BLaER1 (cell line): ENCODE data around the gene NR3C1.
"Not testable (repeated sequence)": the region's sequence is repeated elsewhere in the genome, so short reads cannot be mapped to it uniquely, and the experiment has no call there.

Experiments
- H3K27ac ChIP-seq: shearing (Covaris generic); formaldehyde crosslinking; 2 replicates; pipeline ENCODE4 v1.8.1; 2022
- H3K27me3 ChIP-seq: shearing (Covaris generic); formaldehyde crosslinking; 2 replicates; pipeline ENCODE4 v1.8.1; 2022
- H3K36me3 ChIP-seq: shearing (Covaris generic); formaldehyde crosslinking; 2 replicates; pipeline ENCODE4 v1.8.1; 2022
- H3K4me1 ChIP-seq: shearing (Covaris generic); formaldehyde crosslinking; 2 replicates; pipeline ENCODE4 v1.8.1; 2022
- H3K4me2 ChIP-seq: shearing (Covaris generic); formaldehyde crosslinking; 2 replicates; pipeline ENCODE4 v1.8.1; 2022
- H3K4me3 ChIP-seq: shearing (Covaris generic); formaldehyde crosslinking; 2 replicates; pipeline ENCODE4 v1.8.1; 2022
- H3K9ac ChIP-seq: shearing (Covaris generic); formaldehyde crosslinking; 2 replicates; pipeline ENCODE4 v1.8.1; 2022
- H3K9me3 ChIP-seq: shearing (Covaris generic); formaldehyde crosslinking; 2 replicates; pipeline ENCODE4 v1.8.1; 2022
- H4K20me1 ChIP-seq: shearing (Covaris generic); formaldehyde crosslinking; 2 replicates; pipeline ENCODE4 v1.8.1; 2022
- Cebpa-rat ChIP-seq: shearing (Covaris generic); IDR thresholded peaks from 2 replicates; pipeline ENCODE4 v1.8.1; 2022

NR3C1 gene

GRCh38 chr5:143341807-143342570 is 61.5 kb downstream of the NR3C1 start:
- H3K4me1 ChIP-seq = peaks cover 10% of the 10 kb centered on the region; the same call in 1 of the 2 replicates
- H3K4me3 ChIP-seq = no peak overlapping the region
- H3K9me3 ChIP-seq = no peaks in the 10 kb centered on the region
- no peak overlapping the region for H3K4me2 ChIP-seq
- H4K20me1 ChIP-seq = peaks cover 100% of the 10 kb centered on the region
- H3K27me3 ChIP-seq = no peaks in the 10 kb centered on the region
- no peak overlapping the region for H3K27ac ChIP-seq
- peaks cover 52% of the 10 kb centered on the region for H3K36me3 ChIP-seq
- no peak overlapping the region for H3K9ac ChIP-seq
- no peak for TF ChIP-seq Cebpa-rat

DNA sequence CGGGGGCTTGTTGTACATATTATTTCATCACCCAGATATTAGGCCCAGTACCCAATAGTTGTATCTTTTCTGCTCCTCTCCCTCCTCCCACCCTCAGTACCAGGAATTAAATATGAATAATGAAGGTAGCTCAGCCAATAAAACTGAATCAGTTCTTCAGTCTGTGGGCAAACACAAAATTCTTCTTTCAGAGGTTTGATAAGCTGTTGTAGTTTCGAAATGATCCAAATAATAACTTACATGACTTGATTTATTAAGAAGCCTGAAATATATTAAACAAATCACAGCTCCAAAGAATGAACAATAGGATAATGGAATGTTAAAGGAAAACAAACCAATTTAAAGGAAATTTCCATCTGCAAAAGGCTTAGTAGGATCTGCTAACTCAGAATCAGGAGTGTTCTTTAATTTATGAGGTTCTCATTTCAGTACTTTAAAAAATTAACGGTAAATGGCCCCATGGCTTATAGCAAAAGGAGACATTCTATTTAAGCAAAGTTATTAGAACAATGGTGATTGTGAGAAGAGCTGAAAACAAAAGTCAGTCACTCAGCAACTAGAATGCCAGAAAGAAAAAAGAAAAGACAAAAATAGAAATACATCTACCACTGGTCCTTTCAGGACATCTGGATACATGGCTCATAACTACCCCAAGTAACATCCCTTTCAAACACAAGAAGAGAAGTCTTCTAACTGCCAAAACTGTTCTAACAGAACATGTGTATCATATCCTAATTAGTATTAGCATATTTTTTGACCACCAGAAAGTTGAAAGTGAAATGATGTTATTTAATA is 62.4 kb downstream of the NR3C1 start:
- Histone ChIP-seq H3K27me3 (no peaks in the 10 kb centered on the region), H3K4me2 (no peak overlapping the region), H3K9ac (no peak overlapping the region), H3K36me3 (peaks cover 59% of the 10 kb centered on the region), H3K9me3 (no peaks in the 10 kb centered on the region), H4K20me1 (peaks cover 100% of the 10 kb centered on the region), H3K4me1 (peaks cover 10% of the 10 kb centered on the region; the same call in 1 of the 2 replicates), H3K27ac (no peak overlapping the region), H3K4me3 (no peak overlapping the region)
- no peak for TF ChIP-seq Cebpa-rat

DNA sequence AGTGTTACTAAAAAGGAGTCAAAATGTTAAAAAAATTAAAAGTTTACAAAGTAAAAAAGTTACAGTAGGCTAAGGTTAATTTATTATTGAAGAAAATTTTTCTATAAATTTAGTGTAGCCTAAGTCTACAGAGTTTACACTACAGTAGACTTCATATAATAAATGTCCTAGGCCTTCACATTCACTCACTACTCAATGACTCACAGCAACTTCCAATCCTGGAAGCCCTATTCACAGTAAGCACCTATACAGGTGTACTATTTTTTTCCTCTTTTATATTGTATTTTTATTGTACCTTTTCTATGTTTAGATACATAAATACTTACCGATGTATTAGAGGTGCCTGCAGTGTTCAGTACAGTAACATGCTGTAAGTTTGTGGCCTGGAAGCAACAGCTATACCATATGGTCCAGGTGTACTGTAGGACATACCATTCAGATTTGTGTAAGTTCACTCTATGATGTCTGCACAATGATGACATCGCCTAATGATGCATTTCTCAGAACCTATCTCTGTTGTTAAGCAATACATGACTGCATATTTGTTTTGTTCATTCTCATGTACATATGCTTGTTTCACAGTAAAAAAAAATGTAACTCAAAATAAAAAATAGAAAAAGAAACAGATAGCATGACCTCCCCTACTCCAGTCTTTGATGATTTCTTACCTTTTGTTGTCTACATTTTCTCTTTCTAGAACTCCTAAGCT is 64.7 kb downstream of the NR3C1 start:
- Histone ChIP-seq H3K4me3 (no peak overlapping the region), H3K4me1 (peaks cover 10% of the 10 kb centered on the region; the same call in 1 of the 2 replicates), H3K9ac (no peak overlapping the region), H3K36me3 (peaks cover 58% of the 10 kb centered on the region), H3K27me3 (no peaks in the 10 kb centered on the region), H3K4me2 (no peak overlapping the region), H4K20me1 (peaks cover 94% of the 10 kb centered on the region), H3K9me3 (0 out of 2 replicates have a peak, but pooled peaks cover 3% of the 10 kb centered on the region), H3K27ac (no peak overlapping the region)
- TF ChIP-seq Cebpa-rat = no peak

- Histone ChIP-seq H4K20me1 (peaks cover 86% of the 10 kb centered on the region), H3K9me3 (0 out of 2 replicates have a peak, but pooled peaks cover 3% of the 10 kb centered on the region), H3K36me3 (peaks cover 55% of the 10 kb centered on the region), H3K4me1 (peaks cover 10% of the 10 kb centered on the region; the same call in 1 of the 2 replicates), H3K27ac (no peak overlapping the region), H3K27me3 (no peaks in the 10 kb centered on the region), H3K4me2 (no peak overlapping the region), H3K4me3 (no peak overlapping the region), H3K9ac (no peak overlapping the region)
- TF ChIP-seq Cebpa-rat = no peak
These were observed 65.5 kb downstream of the NR3C1 start for GRCh38 chr5:143337946-143338345.

DNA sequence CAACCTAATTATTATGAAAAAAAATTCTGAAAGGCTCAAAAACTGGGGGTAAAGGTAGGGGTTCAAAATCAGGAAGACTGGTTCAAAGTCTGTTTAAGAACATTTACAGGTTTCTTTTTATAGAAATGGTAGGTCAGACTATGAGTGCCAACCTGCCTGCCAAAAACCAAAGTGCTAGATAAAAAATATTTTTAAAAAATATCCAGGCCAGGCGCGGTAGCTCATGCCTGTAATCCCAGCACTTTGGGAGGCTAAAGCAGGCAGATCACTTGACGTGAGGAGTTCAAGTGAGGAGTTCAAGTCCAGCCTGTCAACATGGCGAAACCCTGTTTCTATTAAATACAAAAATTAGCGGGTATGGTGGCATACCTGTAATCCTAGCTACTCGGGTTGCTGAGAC is 67.0 kb downstream of the NR3C1 start:
- no peak for TF ChIP-seq Cebpa-rat
- Histone ChIP-seq H3K27me3 (no peaks in the 10 kb centered on the region), H4K20me1 (peaks cover 75% of the 10 kb centered on the region), H3K36me3 (peaks cover 56% of the 10 kb centered on the region), H3K4me2 (no peak overlapping the region), H3K9ac (no peak overlapping the region), H3K9me3 (peaks cover 9% of the 10 kb centered on the region; the same call in 1 of the 2 replicates), H3K27ac (no peak overlapping the region), H3K4me3 (no peak overlapping the region), H3K4me1 (no peaks in the 10 kb centered on the region)

GRCh38 chr5:143334903-143335302 is 68.6 kb downstream of the NR3C1 start:
- Histone ChIP-seq H3K4me2 (no peak overlapping the region), H3K27ac (no peak overlapping the region), H3K9ac (no peak overlapping the region), H3K27me3 (no peaks in the 10 kb centered on the region), H3K9me3 (peaks cover 21% of the 10 kb centered on the region), H3K36me3 (peaks cover 55% of the 10 kb centered on the region), H3K4me3 (no peak overlapping the region), H3K4me1 (no peaks in the 10 kb centered on the region), H4K20me1 (peaks cover 71% of the 10 kb centered on the region)
- TF ChIP-seq Cebpa-rat = no peak

DNA sequence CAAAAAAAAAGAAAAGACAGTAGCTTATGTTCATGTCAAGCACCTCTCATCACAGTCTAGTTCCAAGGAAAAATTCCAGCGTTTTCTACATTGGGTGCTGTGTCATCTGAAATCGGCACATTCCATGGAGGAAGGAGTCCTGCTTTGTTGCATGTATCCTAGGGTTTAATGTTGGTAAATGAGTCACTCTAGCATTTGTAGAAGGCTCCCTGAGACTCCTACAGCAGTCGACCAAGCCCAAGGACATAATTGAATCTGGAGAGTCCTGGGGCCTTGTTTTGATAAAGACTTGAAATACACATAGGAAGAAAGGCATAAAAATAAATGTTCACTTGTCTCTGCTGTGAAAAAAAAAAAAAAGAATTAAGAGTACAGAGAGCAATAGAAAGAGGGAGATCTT is 69.1 kb downstream of the NR3C1 start:
- peaks cover 52% of the 10 kb centered on the region for H3K36me3 ChIP-seq
- not testable (repeated sequence) for H3K4me2 ChIP-seq, H3K4me3 ChIP-seq, H3K27me3 ChIP-seq, H3K4me1 ChIP-seq, H3K27ac ChIP-seq, H3K9ac ChIP-seq
- peaks cover 21% of the 10 kb centered on the region for H3K9me3 ChIP-seq
- H4K20me1 ChIP-seq = peaks cover 67% of the 10 kb centered on the region

DNA sequence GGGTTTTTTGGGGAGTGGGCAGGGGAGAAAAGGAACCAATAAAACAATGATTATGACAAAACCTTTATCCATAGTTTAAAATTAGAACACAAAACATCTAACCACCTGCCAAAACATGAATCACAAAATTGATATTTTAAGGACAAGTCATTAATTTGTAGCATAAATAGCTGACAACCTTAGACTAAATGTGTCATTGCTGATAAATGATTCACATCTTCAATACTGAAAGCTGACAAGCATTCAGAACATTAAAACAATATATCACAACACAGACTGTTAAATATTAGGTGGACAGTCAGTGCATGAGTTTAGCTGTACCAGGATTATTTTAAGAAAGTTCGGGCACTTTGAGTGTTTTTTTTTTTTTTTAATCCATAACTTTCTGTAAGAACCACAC is 71.5 kb downstream of the NR3C1 start:
- Histone ChIP-seq H3K9ac (no peak overlapping the region), H3K27me3 (no peaks in the 10 kb centered on the region), H3K4me2 (no peak overlapping the region), H3K4me1 (no peaks in the 10 kb centered on the region), H3K27ac (no peak overlapping the region), H3K36me3 (peaks cover 70% of the 10 kb centered on the region), H4K20me1 (peaks cover 67% of the 10 kb centered on the region), H3K4me3 (no peak overlapping the region), H3K9me3 (peaks cover 45% of the 10 kb centered on the region)
- TF ChIP-seq Cebpa-rat = no peak

- Histone ChIP-seq H3K9ac (no peak overlapping the region), H3K4me3 (no peak overlapping the region), H3K36me3 (peaks cover 67% of the 10 kb centered on the region), H3K27ac (no peak overlapping the region), H3K4me2 (no peak overlapping the region), H4K20me1 (peaks cover 67% of the 10 kb centered on the region; the same call in 1 of the 2 replicates), H3K4me1 (no peaks in the 10 kb centered on the region), H3K9me3 (peaks cover 62% of the 10 kb centered on the region), H3K27me3 (no peaks in the 10 kb centered on the region)
- no peak for TF ChIP-seq Cebpa-rat
These were observed 73.6 kb downstream of the NR3C1 start for GRCh38 chr5:143329843-143330242.
